Measurements from ENCODE around the gene MS4A14.
A peak's percentile ranks its signal among the peaks of the same experiment; 100 is the strongest.

MS4A14 gene

DNA sequence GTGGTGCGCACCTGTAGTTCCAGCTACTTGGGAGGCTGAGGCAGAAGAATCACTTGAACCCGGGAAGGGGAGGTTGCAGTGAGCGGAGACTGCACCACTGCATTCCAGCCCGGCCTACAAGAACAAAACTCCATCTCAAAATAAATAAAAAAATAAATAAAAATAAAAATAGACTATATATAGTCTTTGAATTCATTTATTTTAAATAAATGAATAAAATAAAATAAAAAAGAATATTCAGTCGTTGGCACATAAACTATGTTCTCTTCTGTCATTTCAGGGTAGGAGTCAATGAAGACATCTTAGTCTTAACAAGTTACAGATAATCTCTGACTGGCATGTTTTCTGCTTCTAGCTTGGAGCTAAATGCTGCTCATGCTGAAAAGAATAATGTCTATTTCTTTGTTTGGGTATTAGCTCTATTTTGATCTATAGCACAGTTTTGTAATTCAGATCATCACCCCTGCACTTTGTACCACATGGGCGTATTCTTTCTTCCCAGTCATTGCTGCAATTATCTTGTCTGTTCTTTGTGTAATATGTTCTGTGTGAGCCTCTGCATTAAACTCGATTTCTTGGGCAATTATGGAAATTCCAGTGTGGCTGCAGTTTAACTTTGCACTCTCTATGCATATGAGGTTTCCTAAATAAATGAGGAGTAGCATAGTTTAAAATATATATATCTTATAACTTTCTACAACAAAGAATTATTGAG, 1.4 kb upstream of the MS4A14 start:
- DNase-seq (ENCODE audit: low spot score), result no peak
- no peaks in the 10 kb centered on the region for H3K36me3 ChIP-seq (ENCODE audit: low read depth)
- TF ChIP-seq, protein P1, sequence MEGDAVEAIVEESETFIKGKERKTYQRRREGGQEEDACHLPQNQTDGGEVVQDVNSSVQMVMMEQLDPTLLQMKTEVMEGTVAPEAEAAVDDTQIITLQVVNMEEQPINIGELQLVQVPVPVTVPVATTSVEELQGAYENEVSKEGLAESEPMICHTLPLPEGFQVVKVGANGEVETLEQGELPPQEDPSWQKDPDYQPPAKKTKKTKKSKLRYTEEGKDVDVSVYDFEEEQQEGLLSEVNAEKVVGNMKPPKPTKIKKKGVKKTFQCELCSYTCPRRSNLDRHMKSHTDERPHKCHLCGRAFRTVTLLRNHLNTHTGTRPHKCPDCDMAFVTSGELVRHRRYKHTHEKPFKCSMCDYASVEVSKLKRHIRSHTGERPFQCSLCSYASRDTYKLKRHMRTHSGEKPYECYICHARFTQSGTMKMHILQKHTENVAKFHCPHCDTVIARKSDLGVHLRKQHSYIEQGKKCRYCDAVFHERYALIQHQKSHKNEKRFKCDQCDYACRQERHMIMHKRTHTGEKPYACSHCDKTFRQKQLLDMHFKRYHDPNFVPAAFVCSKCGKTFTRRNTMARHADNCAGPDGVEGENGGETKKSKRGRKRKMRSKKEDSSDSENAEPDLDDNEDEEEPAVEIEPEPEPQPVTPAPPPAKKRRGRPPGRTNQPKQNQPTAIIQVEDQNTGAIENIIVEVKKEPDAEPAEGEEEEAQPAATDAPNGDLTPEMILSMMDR (IDR thresholded peaks at IDR 0.05; ENCODE audit: poor library complexity, severe bottlenecking), result no peak
- no peak for ATAC-seq (ENCODE audit: low read depth)
- no peak overlapping the region for H3K4me3 ChIP-seq (ENCODE audit: severe bottlenecking)
- no peak overlapping the region for H3K27ac ChIP-seq (ENCODE audit: poor library complexity, severe bottlenecking)
- H3K27me3 ChIP-seq (ENCODE audit: insufficient read depth, poor library complexity, severe bottlenecking), result no peaks in the 10 kb centered on the region
- H3K4me1 ChIP-seq (ENCODE audit: insufficient read depth, poor library complexity, severe bottlenecking), result no peaks in the 10 kb centered on the region
- H3K9me3 ChIP-seq (ENCODE audit: severe bottlenecking), result no peaks in the 10 kb centered on the region

DNA sequence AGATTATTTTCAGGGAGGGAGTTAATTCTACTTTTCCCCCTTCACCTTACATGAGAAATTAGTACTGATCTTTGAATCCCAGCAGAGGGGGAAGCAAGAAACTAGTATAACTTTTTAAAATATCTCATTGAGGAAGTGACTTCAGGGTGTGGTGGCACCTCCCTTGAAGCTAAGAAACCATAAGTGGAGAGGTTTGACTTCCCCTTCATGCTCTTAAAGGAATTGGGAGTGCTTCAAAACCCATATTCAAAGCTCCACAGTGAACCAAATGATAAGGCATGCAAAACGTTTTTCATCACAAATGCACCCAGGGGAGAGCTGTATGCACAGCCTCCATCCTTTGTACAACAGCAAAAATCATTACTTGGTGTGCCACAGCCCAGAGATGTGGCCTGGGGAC, 540 bp downstream of the MS4A14 start:
- no peak overlapping the region for H3K4me3 ChIP-seq (ENCODE audit: severe bottlenecking)
- H3K36me3 ChIP-seq (ENCODE audit: low read depth), result no peaks in the 10 kb centered on the region
- no peaks in the 10 kb centered on the region for H3K27me3 ChIP-seq (ENCODE audit: insufficient read depth, poor library complexity, severe bottlenecking)
- no peaks in the 10 kb centered on the region for H3K9me3 ChIP-seq (ENCODE audit: severe bottlenecking)
- ATAC-seq (ENCODE audit: low read depth) (no peak), DNase-seq (ENCODE audit: low spot score) (no peak)
- no peaks in the 10 kb centered on the region for H3K4me1 ChIP-seq (ENCODE audit: insufficient read depth, poor library complexity, severe bottlenecking)
- H3K27ac ChIP-seq (ENCODE audit: poor library complexity, severe bottlenecking), result no peak overlapping the region
- TF ChIP-seq, protein P1 (IDR thresholded peaks at IDR 0.05; ENCODE audit: poor library complexity, severe bottlenecking), result no peak

GRCh38 chr11:60420015-60420414, 23.8 kb downstream of the MS4A14 start:
- DNase-seq (ENCODE audit: low spot score) (no peak), ATAC-seq (ENCODE audit: low read depth) (no peak)
- Histone ChIP-seq H3K36me3 (ENCODE audit: low read depth) (no peaks in the 10 kb centered on the region), H3K4me1 (ENCODE audit: insufficient read depth, poor library complexity, severe bottlenecking) (no peaks in the 10 kb centered on the region), H3K27me3 (ENCODE audit: insufficient read depth, poor library complexity, severe bottlenecking) (no peaks in the 10 kb centered on the region), H3K27ac (ENCODE audit: poor library complexity, severe bottlenecking) (no peak overlapping the region), H3K9me3 (ENCODE audit: severe bottlenecking) (no peaks in the 10 kb centered on the region), H3K4me3 (ENCODE audit: severe bottlenecking) (no peak overlapping the region)
- TF ChIP-seq, protein P1 (IDR thresholded peaks at IDR 0.05; ENCODE audit: poor library complexity, severe bottlenecking), result no peak

DNA sequence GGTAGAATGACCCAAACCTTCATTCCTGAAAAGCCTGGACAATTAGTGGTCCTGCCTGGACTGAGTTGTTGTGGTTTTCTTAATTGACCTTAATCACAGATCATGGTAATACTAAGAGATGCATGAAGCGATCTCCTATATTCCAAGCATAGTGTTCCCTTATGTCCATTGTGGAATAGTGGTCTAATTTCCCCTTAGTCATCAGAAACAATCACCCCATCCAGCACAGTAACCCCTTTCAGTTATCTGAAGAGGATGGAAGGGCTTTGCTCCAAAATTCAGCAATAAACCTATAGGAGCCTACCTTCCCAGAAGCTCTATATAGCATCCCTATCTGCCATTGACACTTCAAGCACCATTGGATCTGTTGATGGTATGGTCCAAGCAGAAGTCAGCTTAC, 26.4 kb downstream of the MS4A14 start:
- H3K4me1 ChIP-seq (ENCODE audit: insufficient read depth, poor library complexity, severe bottlenecking), result no peaks in the 10 kb centered on the region
- H3K4me3 ChIP-seq (ENCODE audit: severe bottlenecking), result no peak overlapping the region
- no peak overlapping the region for H3K27ac ChIP-seq (ENCODE audit: poor library complexity, severe bottlenecking)
- H3K27me3 ChIP-seq (ENCODE audit: insufficient read depth, poor library complexity, severe bottlenecking), result no peaks in the 10 kb centered on the region
- TF ChIP-seq, protein P1 (IDR thresholded peaks at IDR 0.05; ENCODE audit: poor library complexity, severe bottlenecking), result no peak
- no peaks in the 10 kb centered on the region for H3K36me3 ChIP-seq (ENCODE audit: low read depth)
- ATAC-seq (ENCODE audit: low read depth) (no peak), DNase-seq (ENCODE audit: low spot score) (no peak)
- no peaks in the 10 kb centered on the region for H3K9me3 ChIP-seq (ENCODE audit: severe bottlenecking)

DNA sequence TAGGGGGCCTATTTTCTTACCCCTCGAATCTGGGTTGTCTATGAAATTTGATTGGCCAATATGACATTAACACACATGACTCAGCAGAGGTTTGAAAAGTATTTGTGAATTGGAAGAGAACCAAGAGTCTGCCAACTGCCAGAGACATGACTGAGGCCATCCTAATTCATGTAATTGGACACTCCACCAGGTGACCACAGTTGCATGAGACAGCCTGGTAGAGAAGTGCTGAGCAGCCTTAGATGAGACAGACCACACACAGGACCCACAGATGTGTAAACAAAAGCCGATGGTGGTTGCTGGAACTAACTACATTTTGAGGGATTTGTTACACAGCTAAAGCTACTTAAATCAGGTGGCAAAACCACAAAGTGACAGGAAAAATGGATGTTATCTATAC, 32.3 kb downstream of the MS4A14 start:
- peak; percentile 69; the same call in 2 of the 3 replicates for ATAC-seq (ENCODE audit: low read depth)
- Histone ChIP-seq H3K4me3 (ENCODE audit: severe bottlenecking) (no peak overlapping the region), H3K4me1 (ENCODE audit: insufficient read depth, poor library complexity, severe bottlenecking) (no peaks in the 10 kb centered on the region), H3K27ac (ENCODE audit: poor library complexity, severe bottlenecking) (no peak overlapping the region), H3K36me3 (ENCODE audit: low read depth) (no peaks in the 10 kb centered on the region), H3K9me3 (ENCODE audit: severe bottlenecking) (no peaks in the 10 kb centered on the region), H3K27me3 (ENCODE audit: insufficient read depth, poor library complexity, severe bottlenecking) (no peaks in the 10 kb centered on the region)
- TF ChIP-seq, protein P1 (IDR thresholded peaks at IDR 0.05; ENCODE audit: poor library complexity, severe bottlenecking), result no peak
- no peak for DNase-seq (ENCODE audit: low spot score)
